M059J (cell line): ENCODE data around the gene NLK. TPM values are rescaled to one million over a fixed set of nuclear protein-coding genes. Genes with fewer than 3 reads are reported as not detected.

ENCODE experiments used
- DNase-seq: peaks from one replicate; pipeline ENCODE4 v3.0.0-alpha.2; 2012; ENCODE audit warnings: low read depth
- total RNA-seq: library from RNA; depleted of rRNA; stranded (reverse); fragments of >200 nt; shearing (Covaris generic); gene quantifications from 2 replicates; pipeline ENCODE4 v1.2.3, GENCODE V29; 2014

NLK gene
- total RNA-seq, 1 experiment from 2014 or later, result 19.5 TPM

GRCh38 chr17:28040406-28040805 is 2.1 kb upstream of the NLK start:
- DNase-seq, result no peak

- DNase-seq, result peak; percentile 99
Observed at GRCh38 chr17:28041068-28041843, 1.2 kb upstream of the NLK start.

- peak; percentile 54 for DNase-seq
Observed at GRCh38 chr17:28041844-28042656, 427 bp upstream of the NLK start.

- no peak for DNase-seq
Observed at GRCh38 chr17:28042721-28043291, 329 bp downstream of the NLK start.

- DNase-seq, result no peak
Observed at GRCh38 chr17:28043296-28043695, 819 bp downstream of the NLK start.

GRCh38 chr17:28043741-28044140 is 1.3 kb downstream of the NLK start:
- no peak for DNase-seq

GRCh38 chr17:28045304-28045703 is 2.8 kb downstream of the NLK start:
- DNase-seq, result no peak

GRCh38 chr17:28046034-28046825 is 3.8 kb downstream of the NLK start:
- DNase-seq, result no peak

- DNase-seq, result no peak
Observed at GRCh38 chr17:28047806-28048205, 5.3 kb downstream of the NLK start.

- no peak for DNase-seq
Observed at GRCh38 chr17:28049071-28049470, 6.6 kb downstream of the NLK start.

- no peak for DNase-seq
Observed at GRCh38 chr17:28053044-28053670, 10.7 kb downstream of the NLK start.

- DNase-seq, result no peak
Observed at GRCh38 chr17:28053725-28054124, 11.2 kb downstream of the NLK start.

GRCh38 chr17:28055546-28056275 is 13.2 kb downstream of the NLK start:
- DNase-seq, result no peak

- no peak for DNase-seq
Observed at GRCh38 chr17:28056276-28056620, 13.8 kb downstream of the NLK start.

- DNase-seq, result peak; percentile 56
Observed at GRCh38 chr17:28057731-28058246, 15.3 kb downstream of the NLK start.

- no peak for DNase-seq
Observed at GRCh38 chr17:28059675-28060074, 17.2 kb downstream of the NLK start.

- DNase-seq, result no peak
Observed at GRCh38 chr17:28065706-28066105, 23.2 kb downstream of the NLK start.

- DNase-seq, result no peak
Observed at GRCh38 chr17:28069061-28069460, 26.6 kb downstream of the NLK start.

GRCh38 chr17:28071179-28071578 is 28.7 kb downstream of the NLK start:
- DNase-seq, result no peak

- DNase-seq, result peak; percentile 39
Observed at GRCh38 chr17:28071891-28072606, 29.6 kb downstream of the NLK start.
